ENCODE data around the gene STAT5B. TPM values are rescaled to one million over a fixed set of nuclear protein-coding genes. Genes with fewer than 3 reads are reported as not detected.

Gene STAT5B
- total and polyA plus RNA-seq, 2 of the 13 experiments (the other 11 are each of a cell fraction or from before 2014, with no cell fraction given) = 21.0 to 42.8 TPM

DNA sequence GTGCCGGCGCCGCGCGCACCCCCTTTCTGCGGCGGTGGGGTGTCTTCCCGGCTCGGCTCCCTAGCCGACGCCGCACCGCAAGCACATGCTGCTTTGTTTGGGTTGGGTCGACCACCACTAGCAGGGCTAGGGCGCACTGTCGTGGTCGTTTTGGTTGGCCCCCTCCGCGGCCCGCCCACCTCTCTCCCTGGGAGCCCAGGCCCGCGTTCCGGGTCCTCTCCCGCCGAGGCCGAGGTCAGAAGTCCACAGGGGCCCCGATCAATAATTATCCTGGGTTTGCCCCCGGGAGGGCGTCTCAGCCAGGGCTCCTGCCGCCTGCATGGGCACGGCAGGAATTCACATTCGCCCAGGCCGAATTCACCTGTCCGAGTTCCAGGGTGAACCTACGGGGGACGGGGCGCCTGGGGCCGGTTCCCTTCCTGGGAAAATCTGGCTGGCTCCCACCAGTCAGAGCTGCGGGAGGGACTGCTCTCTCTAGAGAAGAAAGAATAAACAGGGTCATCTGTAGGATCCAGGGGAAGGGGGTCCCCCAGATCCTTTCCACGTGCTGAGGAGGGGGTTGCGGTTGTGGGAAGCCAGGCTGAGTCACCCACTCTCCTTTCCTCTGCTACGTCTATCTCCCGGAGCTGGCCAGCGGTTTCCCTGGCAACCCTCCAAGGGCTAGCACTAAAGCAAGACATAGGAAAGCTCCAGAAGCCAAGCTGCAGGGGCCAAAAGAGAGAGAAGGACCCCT is 584 bp upstream of the STAT5B start (continued):
- TF ChIP-seq, protein P1, sequence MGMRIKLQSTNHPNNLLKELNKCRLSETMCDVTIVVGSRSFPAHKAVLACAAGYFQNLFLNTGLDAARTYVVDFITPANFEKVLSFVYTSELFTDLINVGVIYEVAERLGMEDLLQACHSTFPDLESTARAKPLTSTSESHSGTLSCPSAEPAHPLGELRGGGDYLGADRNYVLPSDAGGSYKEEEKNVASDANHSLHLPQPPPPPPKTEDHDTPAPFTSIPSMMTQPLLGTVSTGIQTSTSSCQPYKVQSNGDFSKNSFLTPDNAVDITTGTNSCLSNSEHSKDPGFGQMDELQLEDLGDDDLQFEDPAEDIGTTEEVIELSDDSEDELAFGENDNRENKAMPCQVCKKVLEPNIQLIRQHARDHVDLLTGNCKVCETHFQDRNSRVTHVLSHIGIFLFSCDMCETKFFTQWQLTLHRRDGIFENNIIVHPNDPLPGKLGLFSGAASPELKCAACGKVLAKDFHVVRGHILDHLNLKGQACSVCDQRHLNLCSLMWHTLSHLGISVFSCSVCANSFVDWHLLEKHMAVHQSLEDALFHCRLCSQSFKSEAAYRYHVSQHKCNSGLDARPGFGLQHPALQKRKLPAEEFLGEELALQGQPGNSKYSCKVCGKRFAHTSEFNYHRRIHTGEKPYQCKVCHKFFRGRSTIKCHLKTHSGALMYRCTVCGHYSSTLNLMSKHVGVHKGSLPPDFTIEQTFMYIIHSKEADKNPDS (CRISPR knock-in tag; IDR thresholded peaks at IDR 0.05) = peak; percentile 86; the same call in 1 of the 2 replicates
- TF ChIP-seq ZSCAN30 (CRISPR knock-in tag; IDR thresholded peaks at IDR 0.05) (no peak), ZNF549 (CRISPR knock-in tag; IDR thresholded peaks at IDR 0.05) (no peak), UBTF (CRISPR knock-in tag; IDR thresholded peaks at IDR 0.05) (peak; percentile 84), ZNF776 (CRISPR knock-in tag; IDR thresholded peaks at IDR 0.05) (peak; percentile 64), ZNF772 (CRISPR knock-in tag; IDR thresholded peaks at IDR 0.05) (peak; percentile 85; the same call in 1 of the 2 replicates), NR0B2 (CRISPR knock-in tag; IDR thresholded peaks at IDR 0.05) (no peak), ZFP36L2 (CRISPR knock-in tag; IDR thresholded peaks at IDR 0.05) (no peak), NONO (IDR thresholded peaks at IDR 0.05) (no peak), NONO (CRISPR knock-in tag; conservative IDR thresholded peaks at IDR 0.05) (peak; percentile 91), NFYB (CRISPR knock-in tag; IDR thresholded peaks at IDR 0.05) (peak; percentile 23; the same call in 1 of the 2 replicates), KMT2A (CRISPR knock-in tag; IDR thresholded peaks at IDR 0.05) (peak; percentile 39; the same call in 1 of the 2 replicates), ZFP1 (CRISPR knock-in tag; IDR thresholded peaks at IDR 0.05) (peak; percentile 55; the same call in 1 of the 2 replicates), SMYD3 (CRISPR knock-in tag; IDR thresholded peaks at IDR 0.05) (no peak), ZNF280B (CRISPR knock-in tag; IDR thresholded peaks at IDR 0.05; ENCODE audit: borderline replicate concordance) (peak; percentile 63), MXD4 (CRISPR knock-in tag; IDR thresholded peaks at IDR 0.05) (0 out of 2 replicates have a peak, but pooled peaks have one; percentile 75), PREB (CRISPR knock-in tag; IDR thresholded peaks at IDR 0.05) (peak; percentile 69; the same call in 1 of the 2 replicates), HOXA9 (CRISPR knock-in tag; IDR thresholded peaks at IDR 0.05; ENCODE audit: borderline replicate concordance) (no peak; the same call in 1 of the 2 replicates), GMEB2 (CRISPR knock-in tag; IDR thresholded peaks at IDR 0.05; ENCODE audit: low read depth) (no peak), TCF7 (IDR thresholded peaks at IDR 0.05; ENCODE audit: low read depth) (no peak), NCOA1 (CRISPR knock-in tag; IDR thresholded peaks at IDR 0.05) (peak; percentile 85; the same call in 1 of the 2 replicates)
